ENCODE results near the gene C1orf159. TPM values are rescaled to one million over a fixed set of nuclear protein-coding genes. Genes with fewer than 3 reads are reported as not detected.

The C1orf159 gene
- total and polyA plus RNA-seq, 2 experiments from 2014 or later = 9.6 to 21.5 TPM

GRCh38 chr1:1050577-1051052, 65.3 kb downstream of the C1orf159 start:
- H3K79me2 ChIP-seq (replicated peaks; ENCODE audit: insufficient read depth) = no peaks in the 10 kb centered on the region
- no peak for ATAC-seq
- no peaks in the 10 kb centered on the region for H3K9me2 ChIP-seq (ENCODE audit: insufficient read depth)
- H3K4me2 ChIP-seq = no peak overlapping the region
- no peaks in the 10 kb centered on the region for H3K27me3 ChIP-seq (ENCODE audit: insufficient read depth)
- H3K27me3 Mint-ChIP-seq (ENCODE audit: insufficient read depth, low read depth, poor library complexity) = peaks cover 6% of the 10 kb centered on the region
- peaks cover 4% of the 10 kb centered on the region; the same call in 1 of the 2 replicates for H3K36me3 ChIP-seq (ENCODE audit: insufficient read depth)
- TF ChIP-seq JUNB (IDR thresholded peaks at IDR 0.05; ENCODE audit: unreplicated experiment) = no peak
- no peak for TF ChIP-seq CTCF (conservative IDR thresholded peaks at IDR 0.05; ENCODE audit: low read depth in 2 of 2)
- no peak for TF ChIP-seq ZNF331 (CRISPR knock-in tag; IDR thresholded peaks at IDR 0.05; ENCODE audit: low read depth)
- TF ChIP-seq EZH2phosphoT487 (IDR thresholded peaks at IDR 0.05; ENCODE audit: unreplicated experiment) = no peak
- TF ChIP-seq, protein P1, sequence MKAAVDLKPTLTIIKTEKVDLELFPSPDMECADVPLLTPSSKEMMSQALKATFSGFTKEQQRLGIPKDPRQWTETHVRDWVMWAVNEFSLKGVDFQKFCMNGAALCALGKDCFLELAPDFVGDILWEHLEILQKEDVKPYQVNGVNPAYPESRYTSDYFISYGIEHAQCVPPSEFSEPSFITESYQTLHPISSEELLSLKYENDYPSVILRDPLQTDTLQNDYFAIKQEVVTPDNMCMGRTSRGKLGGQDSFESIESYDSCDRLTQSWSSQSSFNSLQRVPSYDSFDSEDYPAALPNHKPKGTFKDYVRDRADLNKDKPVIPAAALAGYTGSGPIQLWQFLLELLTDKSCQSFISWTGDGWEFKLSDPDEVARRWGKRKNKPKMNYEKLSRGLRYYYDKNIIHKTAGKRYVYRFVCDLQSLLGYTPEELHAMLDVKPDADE (IDR thresholded peaks at IDR 0.05) = no peak
- TF ChIP-seq, protein P2, sequence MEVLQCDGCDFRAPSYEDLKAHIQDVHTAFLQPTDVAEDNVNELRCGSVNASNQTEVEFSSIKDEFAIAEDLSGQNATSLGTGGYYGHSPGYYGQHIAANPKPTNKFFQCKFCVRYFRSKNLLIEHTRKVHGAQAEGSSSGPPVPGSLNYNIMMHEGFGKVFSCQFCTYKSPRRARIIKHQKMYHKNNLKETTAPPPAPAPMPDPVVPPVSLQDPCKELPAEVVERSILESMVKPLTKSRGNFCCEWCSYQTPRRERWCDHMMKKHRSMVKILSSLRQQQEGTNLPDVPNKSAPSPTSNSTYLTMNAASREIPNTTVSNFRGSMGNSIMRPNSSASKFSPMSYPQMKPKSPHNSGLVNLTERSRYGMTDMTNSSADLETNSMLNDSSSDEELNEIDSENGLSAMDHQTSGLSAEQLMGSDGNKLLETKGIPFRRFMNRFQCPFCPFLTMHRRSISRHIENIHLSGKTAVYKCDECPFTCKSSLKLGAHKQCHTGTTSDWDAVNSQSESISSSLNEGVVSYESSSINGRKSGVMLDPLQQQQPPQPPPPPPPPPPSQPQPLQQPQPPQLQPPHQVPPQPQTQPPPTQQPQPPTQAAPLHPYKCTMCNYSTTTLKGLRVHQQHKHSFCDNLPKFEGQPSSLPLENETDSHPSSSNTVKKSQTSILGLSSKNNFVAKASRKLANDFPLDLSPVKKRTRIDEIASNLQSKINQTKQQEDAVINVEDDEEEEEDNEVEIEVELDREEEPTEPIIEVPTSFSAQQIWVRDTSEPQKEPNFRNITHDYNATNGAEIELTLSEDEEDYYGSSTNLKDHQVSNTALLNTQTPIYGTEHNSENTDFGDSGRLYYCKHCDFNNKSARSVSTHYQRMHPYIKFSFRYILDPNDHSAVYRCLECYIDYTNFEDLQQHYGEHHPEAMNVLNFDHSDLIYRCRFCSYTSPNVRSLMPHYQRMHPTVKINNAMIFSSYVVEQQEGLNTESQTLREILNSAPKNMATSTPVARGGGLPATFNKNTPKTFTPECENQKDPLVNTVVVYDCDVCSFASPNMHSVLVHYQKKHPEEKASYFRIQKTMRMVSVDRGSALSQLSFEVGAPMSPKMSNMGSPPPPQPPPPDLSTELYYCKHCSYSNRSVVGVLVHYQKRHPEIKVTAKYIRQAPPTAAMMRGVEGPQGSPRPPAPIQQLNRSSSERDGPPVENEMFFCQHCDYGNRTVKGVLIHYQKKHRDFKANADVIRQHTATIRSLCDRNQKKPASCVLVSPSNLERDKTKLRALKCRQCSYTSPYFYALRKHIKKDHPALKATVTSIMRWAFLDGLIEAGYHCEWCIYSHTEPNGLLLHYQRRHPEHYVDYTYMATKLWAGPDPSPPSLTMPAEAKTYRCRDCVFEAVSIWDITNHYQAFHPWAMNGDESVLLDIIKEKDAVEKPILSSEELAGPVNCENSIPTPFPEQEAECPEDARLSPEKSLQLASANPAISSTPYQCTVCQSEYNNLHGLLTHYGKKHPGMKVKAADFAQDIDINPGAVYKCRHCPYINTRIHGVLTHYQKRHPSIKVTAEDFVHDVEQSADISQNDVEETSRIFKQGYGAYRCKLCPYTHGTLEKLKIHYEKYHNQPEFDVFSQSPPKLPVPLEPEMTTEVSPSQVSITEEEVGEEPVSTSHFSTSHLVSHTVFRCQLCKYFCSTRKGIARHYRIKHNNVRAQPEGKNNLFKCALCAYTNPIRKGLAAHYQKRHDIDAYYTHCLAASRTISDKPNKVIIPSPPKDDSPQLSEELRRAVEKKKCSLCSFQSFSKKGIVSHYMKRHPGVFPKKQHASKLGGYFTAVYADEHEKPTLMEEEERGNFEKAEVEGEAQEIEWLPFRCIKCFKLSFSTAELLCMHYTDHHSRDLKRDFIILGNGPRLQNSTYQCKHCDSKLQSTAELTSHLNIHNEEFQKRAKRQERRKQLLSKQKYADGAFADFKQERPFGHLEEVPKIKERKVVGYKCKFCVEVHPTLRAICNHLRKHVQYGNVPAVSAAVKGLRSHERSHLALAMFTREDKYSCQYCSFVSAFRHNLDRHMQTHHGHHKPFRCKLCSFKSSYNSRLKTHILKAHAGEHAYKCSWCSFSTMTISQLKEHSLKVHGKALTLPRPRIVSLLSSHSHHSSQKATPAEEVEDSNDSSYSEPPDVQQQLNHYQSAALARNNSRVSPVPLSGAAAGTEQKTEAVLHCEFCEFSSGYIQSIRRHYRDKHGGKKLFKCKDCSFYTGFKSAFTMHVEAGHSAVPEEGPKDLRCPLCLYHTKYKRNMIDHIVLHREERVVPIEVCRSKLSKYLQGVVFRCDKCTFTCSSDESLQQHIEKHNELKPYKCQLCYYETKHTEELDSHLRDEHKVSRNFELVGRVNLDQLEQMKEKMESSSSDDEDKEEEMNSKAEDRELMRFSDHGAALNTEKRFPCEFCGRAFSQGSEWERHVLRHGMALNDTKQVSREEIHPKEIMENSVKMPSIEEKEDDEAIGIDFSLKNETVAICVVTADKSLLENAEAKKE (CRISPR knock-in tag; IDR thresholded peaks at IDR 0.05) = no peak
- TF ChIP-seq ZNF114 (CRISPR knock-in tag; IDR thresholded peaks at IDR 0.05) = no peak
- no peak for TF ChIP-seq CREB1 (CRISPR knock-in tag; IDR thresholded peaks at IDR 0.05; ENCODE audit: low read depth)
- TF ChIP-seq POLR2AphosphoS5 (IDR thresholded peaks at IDR 0.05; ENCODE audit: low read depth) = no peak
- no peak for TF ChIP-seq STAT1 (IDR thresholded peaks at IDR 0.05; ENCODE audit: unreplicated experiment)
- no peak overlapping the region for H3K4me3 Mint-ChIP-seq
- H3K4me3 ChIP-seq = no peak overlapping the region
- no peak overlapping the region for H3K27ac Mint-ChIP-seq
- no peak overlapping the region for H2AFZ ChIP-seq
- no peak for DNase-seq (ENCODE audit: low spot score)
- 0 out of 2 replicates have a peak, but pooled peaks cover 13% of the 10 kb centered on the region for H3F3A ChIP-seq (replicated peaks; ENCODE audit: low read depth)
- no peaks in the 10 kb centered on the region for H3K4me1 ChIP-seq (ENCODE audit: insufficient read depth)
- no peaks in the 10 kb centered on the region for H3K4me1 Mint-ChIP-seq
- H4K20me1 ChIP-seq (replicated peaks; ENCODE audit: insufficient read depth) = no peaks in the 10 kb centered on the region
- H3K36me3 Mint-ChIP-seq (ENCODE audit: low read depth) = peaks cover 29% of the 10 kb centered on the region
- H3K9me3 Mint-ChIP-seq = peaks cover 2% of the 10 kb centered on the region; the same call in 1 of the 3 replicates
- no peak overlapping the region for H3K27ac ChIP-seq (ENCODE audit: low read depth)
